HUES64 (cell line): ENCODE results near the gene UBD.

Source experiments
- H3K27ac ChIP-seq: 2 replicates; pipeline ENCODE4 v1.7.0; 2013; ENCODE audit warnings: low read depth, low read length, inconsistent platforms
- H3K27me3 ChIP-seq: 2 replicates; pipeline ENCODE4 v1.6.1; 2013; ENCODE audit warnings: mild to moderate bottlenecking, low read length; ENCODE audit not compliant: insufficient read depth
- H3K36me3 ChIP-seq: 2 replicates; pipeline ENCODE4 v1.6.1; 2013; ENCODE audit warnings: mild to moderate bottlenecking, low read length; ENCODE audit not compliant: insufficient read depth
- H3K4me1 ChIP-seq: 2 replicates; pipeline ENCODE4 v1.6.1; 2013; ENCODE audit warnings: mild to moderate bottlenecking, low read length, moderate library complexity; ENCODE audit not compliant: insufficient read depth
- H3K4me3 ChIP-seq: 2 replicates; pipeline ENCODE4 v1.5.1; 2013; ENCODE audit warnings: mild to moderate bottlenecking, low read length, moderate library complexity
- H3K9ac ChIP-seq: 2 replicates; pipeline ENCODE4 v1.6.1; 2013; ENCODE audit warnings: mild to moderate bottlenecking, low read depth, low read length
- H3K9me3 ChIP-seq: 2 replicates; pipeline ENCODE4 v1.6.1; 2013; ENCODE audit warnings: low read depth, low read length; ENCODE audit not compliant: insufficient read depth
- WGBS: fragments of 150-250, 120-280 bp; methylation state at CpG from one replicate; pipeline ENCODE4 v1.1.7; 2013; ENCODE audit warnings: missing lambda C conversion rate; 5-methylcytosine and 5-hydroxymethylcytosine counted together

UBD gene

DNA sequence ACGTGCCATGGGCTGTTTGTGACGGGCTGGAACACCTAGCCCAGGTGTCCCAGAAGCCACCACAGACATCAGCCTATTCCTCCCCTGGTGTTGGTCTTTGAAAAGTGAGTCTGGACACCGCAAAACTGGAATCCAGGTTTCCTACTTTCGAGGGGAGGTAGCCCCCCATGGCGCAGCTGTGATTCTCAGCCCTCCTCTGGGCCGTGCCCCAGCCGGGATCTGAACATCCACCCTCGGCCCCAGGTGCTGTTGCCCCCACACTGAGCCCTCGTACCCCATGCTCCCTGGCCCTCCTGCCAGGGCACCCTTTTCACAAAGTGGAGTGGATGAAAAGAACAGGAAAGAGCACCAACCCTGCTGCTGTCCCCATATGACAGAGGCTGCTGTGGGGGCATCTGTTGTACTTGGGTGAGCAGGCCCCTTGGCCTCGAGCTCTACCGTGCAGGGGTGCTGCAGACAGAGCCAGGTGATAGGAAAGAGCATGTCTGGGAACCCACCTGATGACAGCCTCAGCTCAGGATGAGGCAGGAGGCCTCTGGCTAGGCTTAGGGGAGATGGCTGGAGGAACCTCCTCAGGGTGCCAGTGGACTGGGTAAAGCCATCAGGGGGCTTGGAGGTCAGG is 53.0 kb downstream of the UBD start:
- Histone ChIP-seq H3K4me1 (peaks cover 5% of the 10 kb centered on the region), H3K4me3 (no peak overlapping the region), H3K36me3 (no peaks in the 10 kb centered on the region), H3K27me3 (no peaks in the 10 kb centered on the region), H3K9ac (no peak overlapping the region), H3K27ac (no peak overlapping the region), H3K9me3 (no peaks in the 10 kb centered on the region)
- 87% methylated on average over 11 of the region's 11 CpGs for WGBS

- no peaks in the 10 kb centered on the region for H3K27me3 ChIP-seq
- WGBS, result 95% methylated on average over 3 of the region's 3 CpGs
- H3K9ac ChIP-seq, result no peak overlapping the region
Measured at GRCh38 chr6:29505808-29506207, 53.7 kb downstream of the UBD start.

More at GRCh38 chr6:29505808-29506207, 53.7 kb downstream of the UBD start:
- Histone ChIP-seq H3K9me3 (no peaks in the 10 kb centered on the region), H3K4me1 (peaks cover 5% of the 10 kb centered on the region), H3K36me3 (no peaks in the 10 kb centered on the region), H3K27ac (no peak overlapping the region), H3K4me3 (no peak overlapping the region)
